LoVo (cell line): ENCODE data around the gene MYBPC3.

ENCODE experiments used
- DNase-seq: peaks from one replicate; pipeline ENCODE4 v3.0.0-alpha.2; 2016; ENCODE audit warnings: low spot score

Gene MYBPC3

DNA sequence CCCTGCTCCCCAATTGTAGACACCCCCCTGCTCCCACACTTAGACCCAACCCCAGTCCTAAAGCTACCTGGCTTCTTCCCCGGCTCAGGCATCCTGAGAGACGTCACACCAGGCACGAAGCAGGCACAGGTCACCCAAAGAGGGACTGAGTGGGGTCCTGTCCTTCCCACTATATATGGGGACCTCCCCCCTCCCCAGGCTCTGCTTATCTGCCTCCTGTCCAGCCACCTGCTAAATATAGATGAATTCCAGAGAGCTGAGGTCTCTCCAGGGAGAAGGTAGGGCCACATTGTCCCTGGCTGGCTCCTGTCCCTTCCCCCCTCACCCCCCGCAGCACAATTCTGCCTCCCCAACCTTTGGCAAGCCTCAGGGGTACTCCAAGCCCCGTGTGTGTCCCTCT is at the start of gene MYBPC3:
TSS of gene MYBPC3 (minus strand) at position 147 of the 400 bp plus-strand sequence. CDS start at position 92, 55 bp downstream.
- no peak for DNase-seq

DNA sequence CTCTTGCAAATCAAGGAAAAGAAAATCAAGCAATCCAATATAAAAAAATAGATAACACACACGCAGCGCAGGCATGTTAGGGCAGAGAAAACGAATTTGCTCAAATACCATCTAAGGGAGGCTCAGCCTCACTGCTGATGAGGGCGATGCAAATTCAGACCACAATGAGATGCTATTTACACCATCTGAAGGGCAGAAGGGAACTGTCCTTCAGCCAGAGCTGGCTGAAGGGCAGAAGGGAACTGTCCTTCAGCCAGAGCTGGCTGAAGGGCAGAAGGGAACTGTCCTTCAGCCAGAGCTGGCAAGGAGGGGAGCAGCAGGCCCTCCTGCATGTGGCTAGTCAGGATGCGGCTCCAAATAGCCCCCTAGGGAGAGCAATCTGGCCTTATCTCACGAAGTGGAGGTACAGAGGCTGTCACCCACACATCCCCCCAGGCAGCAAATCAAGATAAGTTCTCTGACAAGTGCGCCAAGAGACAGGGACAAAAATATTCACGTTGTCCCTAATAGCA is 48.3 kb upstream of the MYBPC3 start:
- no peak for DNase-seq

DNA sequence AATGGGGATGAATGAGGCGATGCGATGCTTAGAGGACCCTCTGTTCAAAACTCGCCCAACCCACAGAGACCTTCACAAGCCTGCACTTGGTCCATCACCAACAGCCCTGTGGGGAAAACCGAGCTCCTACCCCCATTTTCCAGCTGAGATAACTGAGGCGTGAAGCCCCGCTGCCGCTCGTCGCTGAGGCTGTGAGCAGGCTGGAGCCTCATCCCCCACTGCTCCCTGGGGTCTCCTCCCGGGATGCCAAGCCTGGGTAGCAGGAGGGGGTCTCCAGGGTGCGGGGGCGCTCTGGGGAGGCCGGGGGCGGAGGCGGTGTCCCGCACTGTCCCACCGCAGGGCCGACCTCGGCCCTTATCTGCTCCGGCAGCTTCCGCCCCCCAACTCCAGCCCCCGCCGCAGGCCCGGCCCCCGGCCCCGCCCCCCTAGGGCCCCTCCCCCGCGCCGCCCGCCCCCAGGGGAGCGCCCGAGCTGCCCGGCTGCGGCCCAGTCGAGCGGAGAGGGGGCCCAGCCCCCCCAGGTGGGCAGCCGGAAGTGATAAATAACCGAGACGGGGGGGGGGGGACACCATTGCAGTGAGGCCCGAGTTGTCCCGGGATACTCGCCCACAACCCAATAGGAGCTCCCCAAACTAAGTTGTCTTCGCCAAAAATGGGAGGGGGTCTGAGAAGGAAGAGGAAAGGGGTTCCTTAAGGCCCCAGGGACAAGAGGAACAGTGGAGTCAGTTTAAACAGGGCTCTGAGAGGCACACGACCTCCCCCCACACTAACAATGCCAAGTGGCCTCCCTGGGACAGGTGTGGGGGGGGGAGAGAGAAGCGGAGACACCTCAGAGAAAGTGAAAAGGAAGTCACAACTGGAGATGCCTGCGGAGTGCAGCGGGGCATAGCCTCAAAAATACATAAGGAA is 47.6 kb upstream of the MYBPC3 start:
- no peak for DNase-seq

DNA sequence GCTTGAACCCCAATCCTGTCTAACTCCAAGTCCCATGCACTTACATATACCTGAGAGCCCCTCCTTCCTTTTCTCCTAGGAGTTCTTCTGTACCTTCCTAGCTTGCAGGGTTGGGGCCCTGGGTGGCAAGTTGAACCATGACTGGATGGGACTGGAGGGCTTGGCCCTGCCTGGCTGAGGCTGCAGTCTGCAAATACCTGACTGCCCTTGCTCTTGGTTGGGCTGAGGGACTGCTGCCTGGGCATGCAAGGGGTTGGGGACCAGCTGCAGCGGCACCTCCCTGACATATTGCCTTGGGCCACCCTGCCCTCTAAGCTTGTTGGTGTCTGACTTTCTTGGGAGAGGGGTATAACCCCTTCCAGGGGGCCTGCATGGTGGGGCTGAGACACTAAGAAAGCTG is 46.0 kb upstream of the MYBPC3 start:
- DNase-seq = no peak

DNA sequence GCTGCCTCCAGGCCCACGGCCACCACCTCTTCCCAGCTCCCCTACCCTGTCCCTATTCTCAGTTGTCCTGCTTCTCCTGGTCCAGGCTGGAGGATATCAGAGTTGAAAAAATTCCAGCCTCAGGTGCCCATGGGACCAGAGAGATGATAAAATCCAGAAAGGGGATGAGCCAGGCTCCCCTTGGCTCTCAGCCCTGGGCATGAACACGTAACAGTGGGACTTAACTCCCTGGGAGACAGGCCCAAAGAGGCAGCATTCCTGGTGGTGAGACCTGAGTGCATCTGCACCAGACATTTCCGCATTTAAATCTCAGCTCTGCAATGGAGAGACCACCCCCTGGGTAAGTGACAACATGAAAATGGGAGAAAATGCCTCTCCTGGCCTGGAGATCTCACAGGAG is 45.5 kb upstream of the MYBPC3 start:
- DNase-seq = no peak

DNA sequence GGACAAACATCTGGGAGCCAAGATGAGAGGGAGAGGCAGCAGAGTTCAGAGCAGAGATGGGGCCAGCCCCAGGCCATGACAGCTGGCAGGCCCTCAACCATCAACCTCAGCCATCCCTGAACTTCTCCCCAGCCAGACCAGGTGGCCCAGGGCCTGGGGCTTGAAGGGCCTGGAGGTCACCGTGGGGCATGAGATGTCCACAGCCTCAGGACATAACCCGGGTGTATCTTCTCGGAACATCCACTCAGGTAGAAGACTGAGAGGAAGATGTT is 43.5 kb upstream of the MYBPC3 start:
- DNase-seq = no peak

DNA sequence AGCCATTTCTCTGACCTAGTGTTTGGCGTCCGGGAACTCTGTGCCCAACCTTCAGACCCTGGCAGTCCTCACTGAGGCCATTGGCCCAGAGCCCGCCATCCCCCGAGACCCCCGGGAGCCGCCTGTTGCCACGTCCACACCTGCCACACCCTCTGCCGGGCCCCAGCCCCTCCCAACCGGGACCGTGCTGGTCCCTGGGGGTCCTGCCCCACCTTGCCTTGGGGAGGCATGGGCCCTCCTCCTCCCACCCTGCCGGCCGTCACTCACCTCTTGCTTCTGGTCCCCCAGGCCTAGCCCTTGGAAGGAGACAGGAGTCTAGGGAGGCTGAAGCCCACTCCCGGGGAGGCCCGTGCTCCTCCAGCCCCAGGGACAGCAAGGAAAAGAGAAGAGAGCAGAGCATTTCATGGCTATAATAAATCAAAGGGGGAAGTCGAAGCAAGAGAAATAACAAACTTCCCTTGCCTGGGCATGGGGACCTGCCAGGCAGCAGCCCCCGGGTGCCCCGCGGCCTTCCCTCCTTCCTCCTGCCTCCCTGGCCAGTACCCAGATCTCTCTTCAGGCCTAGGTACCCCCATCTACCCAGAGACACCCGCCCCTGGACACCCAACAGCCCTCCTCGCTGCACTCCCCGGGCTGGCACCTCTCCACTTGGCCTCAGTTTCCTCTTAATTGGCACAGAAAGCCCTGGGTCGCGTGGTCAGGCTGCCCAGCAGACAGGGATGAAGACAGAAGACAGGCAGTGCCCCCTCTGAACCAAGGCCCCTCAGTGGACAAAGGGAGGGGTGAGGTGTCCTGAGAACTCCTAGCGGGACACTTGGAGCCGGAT is 42.9 kb upstream of the MYBPC3 start:
- no peak for DNase-seq

DNA sequence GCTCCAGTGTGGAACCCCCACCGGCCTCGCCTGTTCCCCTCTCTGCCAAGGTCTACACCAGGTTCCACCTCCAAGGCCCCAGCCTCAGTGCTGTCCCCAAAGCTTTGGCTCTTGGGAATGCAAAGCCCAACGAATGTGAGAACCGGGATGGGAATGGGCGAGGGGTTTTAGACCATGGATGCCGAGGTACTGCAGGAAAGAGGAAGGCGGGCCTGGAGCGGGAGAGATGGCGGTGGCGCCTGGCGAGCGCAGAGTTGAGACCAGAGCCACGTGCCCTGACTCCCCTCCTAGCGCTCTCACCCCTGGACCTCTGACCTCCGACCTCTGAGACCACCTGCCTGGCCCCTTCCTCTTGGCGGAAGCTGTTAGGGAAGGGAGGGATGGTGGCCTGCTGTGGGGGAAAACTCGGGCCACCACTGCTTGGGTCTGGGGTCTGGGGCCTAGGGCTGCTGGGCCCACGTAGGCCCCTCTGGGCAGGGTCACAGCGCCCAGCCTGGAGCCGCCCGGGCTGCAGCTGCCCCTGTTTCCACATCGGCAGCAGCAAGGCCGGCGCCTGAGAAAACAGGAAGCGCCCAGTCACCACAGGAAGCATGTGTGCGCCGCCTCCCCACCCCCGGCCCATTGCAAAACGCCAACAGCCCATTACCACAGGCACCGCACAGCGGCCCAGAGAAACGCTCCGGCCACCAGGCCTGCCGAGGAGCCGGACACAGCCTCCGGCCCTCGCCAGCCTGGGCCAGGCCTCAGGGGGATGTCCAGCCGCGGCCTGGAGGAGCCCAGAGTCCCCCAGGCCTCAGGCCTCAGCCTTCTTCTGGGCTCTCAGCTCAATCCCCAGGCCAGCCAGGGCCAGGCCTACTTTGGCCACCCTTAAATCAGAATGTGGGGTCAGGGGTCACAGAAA is 42.1 kb upstream of the MYBPC3 start:
- DNase-seq = no peak

DNA sequence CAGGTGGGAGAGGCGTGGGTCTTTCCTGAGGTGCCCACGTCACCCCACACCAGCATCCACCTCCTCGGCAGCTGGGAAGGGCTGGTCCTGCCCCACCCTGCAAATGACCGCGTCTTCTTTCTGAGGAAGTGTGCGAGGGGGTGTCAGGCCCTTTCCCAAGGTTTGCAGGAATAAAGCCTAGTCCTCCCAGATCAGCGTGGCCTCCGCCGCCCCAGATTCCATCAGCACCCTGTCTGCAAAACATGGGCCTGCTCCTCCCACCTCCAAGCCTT is 41.5 kb upstream of the MYBPC3 start:
- no peak for DNase-seq

DNA sequence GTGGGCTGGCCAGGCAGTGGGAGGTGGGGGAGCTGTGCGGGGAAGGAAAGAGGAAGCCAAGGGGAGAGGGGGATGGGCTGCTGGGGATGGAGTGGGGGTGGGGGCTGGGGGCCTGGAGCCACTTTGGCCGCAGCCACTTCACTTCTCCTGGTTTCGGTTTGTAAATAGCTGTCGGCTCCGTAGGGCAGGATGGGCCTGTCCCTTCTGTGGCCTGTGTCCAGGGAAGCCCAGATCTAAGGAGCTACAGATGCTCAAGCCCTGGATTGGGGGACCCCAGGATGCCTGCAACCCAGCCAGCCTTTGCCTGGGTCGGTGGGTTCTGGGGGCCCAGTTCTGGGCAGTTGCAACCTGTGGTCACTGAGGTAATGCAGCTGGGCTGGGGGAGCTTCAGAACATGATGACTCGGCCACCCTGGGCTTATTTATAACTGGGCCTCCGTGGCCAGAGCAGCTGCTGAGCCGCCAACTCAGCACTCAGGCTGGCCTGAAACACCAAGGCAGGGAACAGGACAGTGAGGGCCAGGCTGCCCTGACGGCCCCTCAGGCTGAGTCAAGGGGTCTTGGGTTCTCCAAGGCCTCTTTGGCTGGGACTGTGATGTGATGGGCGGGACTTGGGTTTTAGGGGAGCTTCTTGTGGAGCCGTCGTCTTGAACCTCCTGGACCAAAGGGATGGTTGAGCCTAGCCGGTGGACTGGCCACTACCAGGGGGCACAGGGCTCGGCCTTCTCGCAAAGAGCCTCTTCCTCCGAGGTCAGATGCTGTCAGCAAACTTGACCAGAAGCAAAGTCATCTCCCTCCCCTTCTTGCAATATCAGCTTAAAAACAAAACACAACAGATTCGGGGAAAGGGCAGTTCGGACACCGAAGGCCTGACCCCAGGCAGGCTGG is 40.9 kb upstream of the MYBPC3 start:
- no peak for DNase-seq

DNA sequence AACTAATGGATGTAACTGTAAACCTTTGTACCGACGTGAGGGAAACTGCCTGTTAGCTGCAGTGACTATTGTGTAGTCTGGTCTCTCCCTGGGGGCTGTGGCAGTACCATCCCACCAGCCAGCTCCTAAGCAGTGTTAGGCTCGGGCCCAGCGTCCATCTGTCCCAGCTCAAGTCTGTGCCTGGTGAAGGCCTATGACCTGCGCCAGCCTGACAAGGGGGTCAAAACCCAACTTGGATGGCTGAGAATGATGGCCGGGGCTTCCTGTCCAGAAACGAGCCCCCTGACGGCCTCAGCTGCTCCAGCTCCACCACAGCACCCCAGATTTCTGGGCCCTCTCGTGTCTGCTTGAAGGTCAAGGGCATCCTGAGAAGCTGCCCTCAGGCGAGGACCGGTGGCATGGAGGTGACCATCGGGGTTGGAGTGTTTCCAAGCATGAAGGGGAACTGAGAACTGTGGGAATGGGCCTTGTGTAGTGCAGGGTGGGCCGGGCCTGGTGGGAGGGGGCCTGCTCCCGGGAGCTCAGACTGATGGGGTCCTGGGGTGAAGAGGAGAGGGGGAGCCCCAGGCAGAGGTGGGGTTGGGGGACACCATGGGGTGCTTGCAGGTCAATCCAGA is 40.2 kb upstream of the MYBPC3 start:
- no peak for DNase-seq

DNA sequence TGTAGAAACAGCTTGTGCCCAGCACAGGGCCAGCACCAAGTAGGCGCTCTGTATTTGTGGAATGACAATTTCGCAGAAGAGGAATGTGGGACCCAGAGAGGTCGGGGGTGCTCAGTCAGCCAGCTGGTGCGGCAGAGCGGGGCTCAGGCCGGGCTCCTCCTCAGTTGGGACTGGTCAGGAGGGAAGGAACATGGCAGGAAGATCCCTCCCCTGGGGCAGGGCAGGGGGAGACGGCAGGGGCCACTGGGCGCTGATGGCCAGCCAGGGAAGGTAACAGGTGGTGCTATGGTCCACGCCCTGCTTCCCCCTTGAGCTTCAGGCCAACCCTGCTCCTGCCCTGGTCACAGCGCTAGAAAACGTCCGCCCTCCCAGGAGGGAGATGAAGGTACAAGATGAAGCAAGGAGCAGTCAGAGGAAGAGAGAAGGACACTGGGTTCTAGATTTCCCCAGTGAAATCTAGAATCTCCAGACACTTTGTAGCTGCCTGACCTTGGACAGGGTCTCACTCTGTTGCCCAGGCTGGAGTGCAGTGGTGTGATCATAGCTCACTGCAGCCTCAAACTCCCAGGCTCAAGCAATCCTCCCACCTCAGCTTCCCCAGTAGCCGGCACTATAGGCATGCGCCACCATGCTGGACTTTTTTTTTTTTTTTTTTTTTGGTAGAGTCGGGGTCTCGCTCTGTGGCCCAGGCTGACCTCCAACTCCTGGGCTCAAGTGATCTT is 39.4 kb upstream of the MYBPC3 start:
- no peak for DNase-seq

DNA sequence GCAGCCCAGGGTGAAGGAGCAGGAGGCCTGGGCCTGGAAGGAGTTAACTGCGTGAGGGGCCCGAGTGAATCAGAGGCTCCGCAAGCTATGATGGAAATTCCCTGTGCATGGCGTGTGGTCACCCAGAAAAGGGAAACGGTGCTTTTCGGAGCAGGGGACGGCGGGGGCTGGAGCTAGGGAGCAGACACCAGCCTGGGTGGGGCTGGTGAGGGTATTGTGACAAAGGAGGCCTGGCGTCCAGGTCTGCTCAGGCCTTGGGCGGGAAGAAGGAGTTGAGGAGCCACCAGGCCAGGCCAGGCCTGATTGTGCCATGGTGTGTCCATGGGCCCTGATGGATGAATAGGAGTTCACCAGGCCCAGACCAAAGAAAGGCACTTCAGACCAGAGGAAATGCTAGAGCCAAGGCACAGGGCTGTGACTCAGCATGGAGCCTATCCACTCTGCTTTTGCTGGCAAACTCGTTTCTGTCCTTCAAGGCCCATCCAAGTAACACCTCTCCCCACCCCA is 38.6 kb upstream of the MYBPC3 start:
- DNase-seq = no peak

DNA sequence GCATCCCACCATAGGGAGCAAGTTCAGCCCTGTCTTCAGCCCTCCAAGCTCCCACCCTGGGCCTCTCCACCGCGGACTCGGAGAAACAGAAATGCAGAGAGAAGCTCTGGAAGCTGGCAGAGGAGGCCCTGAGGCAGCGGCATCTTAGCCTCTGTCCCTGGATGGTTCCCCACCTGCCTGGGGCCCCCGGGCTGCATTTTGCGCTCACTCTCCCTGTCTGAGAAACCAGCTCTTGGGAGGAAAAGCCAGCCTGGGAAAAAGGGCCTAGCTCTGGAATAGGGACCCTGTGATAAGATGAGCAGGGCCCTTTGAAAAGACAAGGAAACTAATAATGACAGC is 37.9 kb upstream of the MYBPC3 start:
- DNase-seq = no peak

DNA sequence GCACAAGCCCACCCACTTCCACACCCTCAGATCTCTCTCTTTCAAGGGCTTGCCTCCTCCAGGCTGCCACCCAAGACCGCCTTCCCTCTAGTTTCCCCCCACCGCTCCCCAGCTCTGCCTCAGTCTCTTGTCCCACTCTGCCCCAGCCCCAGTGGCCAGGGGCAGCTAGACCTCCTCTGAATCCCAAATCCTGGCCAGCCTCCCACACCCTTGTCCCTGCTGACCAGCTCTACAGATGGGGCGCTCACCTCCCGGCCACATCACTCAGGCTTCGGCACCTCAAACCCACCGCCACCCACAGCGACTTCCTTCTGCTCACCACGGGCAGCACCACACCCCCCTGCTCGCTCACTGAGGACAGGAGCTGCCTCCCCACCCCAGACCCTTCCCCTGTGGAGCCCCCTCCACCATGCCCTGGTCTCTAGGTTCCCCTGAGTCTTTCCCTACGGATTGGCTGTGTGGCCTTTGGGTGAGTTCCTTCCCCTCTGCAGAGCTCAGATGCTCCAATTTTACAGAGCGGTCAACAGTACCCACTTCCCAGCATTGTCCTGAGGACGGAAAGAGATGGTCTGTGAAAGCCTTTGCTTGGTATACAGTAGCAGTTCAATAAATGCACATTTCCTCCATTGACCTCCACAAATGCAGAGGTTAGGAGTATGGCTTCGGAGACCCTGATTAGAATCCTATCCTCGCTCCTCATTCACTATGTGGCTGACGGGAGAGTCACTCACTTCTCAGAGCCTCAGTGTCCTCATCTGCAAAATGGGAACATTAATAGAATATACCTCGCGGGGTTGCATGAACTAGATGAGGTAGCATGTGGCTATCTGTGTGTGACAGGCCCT is 37.3 kb upstream of the MYBPC3 start:
- DNase-seq = no peak

DNA sequence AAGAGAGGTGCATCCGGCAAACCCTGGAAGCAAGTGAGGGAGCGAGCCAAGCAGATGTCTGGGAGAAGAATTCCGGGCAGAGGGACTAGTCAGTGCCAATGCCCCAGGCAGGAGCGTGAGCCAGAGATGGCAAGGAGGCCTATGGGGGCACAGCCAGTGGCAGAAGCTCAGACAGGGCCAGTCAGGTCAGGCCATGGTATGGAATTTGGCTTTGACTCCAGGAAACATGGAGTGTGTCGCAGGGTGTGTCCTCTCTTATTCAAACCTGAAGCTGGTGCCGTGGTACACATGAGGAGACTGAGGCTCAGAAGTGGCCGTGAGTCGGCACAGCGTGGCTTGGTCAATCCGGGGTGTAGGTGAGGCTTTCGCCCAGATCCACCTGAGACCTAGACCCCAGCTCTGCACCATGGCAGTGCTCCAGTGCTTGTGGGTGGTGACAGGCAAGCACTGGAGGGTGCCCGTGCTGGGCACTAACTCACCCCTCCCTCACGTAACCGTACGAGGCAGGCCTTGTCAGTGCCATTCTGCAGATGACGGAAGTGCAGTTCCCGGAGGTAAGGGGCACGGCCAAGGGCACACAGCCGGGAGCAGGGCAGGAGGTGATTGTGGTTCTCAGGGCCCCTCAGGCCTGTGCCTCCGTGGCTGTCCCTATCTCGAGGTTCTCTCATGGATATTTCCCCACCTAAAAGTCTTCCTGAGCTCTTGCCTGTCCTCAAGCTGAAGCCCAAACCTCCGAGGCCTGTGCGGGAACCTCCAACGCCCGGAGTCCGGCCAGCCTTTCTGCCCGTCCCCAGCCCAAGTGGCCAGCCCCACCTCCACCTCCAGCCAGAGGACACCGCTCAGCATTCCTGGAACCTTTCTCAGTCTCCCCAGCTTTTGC is 36.4 kb upstream of the MYBPC3 start:
- no peak for DNase-seq

DNA sequence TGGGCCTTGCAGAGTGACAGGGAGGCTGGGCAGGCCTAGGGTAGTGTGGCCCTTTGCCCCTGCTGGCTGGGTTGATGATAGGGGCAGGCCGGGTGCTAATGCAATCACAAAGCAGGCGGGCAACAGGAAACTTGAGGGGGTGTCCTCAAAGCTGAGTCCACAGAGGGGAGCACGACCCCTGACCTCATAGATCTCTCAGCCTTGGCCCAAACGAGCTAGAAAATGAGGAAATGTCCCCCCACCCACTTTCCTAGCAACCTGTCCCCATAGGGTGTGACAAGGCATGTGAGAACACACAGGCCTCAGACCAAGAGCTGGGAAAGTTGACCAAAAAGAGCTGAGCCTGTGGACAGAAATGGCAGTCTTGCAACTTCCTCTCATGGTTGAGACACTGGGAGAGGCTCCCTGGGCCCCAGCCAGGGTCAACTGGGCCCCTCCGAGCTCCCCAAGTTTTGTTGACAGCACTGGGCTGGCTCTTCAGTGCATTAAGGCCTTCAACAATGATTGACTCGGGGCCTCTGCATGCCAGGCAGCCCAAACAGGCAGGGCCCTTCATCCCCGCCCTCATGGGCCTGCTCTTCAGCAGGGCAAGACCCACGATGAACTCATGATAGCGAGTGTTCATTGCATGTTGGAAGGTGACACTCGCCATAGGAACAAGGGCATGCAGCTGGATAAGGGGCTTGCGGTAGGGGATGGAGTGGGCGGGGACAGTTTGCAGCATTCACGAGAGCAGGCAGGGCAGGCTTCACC is 35.6 kb upstream of the MYBPC3 start:
- DNase-seq = no peak

DNA sequence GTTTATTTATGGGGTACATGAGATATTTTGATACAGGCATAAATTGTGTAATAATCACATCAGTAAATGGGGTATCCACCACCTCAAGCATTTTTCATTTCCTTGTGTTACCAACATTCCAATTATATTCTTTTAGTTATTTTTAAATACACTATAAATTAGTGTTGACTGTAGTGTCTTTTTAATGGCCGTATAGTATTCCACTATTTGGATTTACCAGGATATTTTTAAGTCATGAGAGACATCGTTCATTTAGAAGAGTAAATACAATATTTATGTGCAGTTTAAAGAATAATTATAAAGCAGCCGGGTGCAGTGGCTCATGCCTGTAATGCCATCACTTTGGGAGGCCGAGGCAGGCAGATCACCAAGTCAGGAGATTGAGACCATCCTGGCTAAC is 32.0 kb upstream of the MYBPC3 start:
- DNase-seq = no peak
